Stimulated activated CD4-positive, alpha-beta T cell treated with anti-CD3 and anti-CD28 coated beads, Interleukin-12 subunit alpha, Interleukin-12 subunit beta, amount 100 ng/mL, for 48 hours (primary cell): Measurements from ENCODE around the gene WWOX.

Source experiments
- DNase-seq, 3 donors: peaks; one replicate each; pipeline ENCODE4 v3.0.0-alpha.2; 2020; ENCODE audit warnings: low read depth in 2 of 3, low spot score in 1 of 3

WWOX gene

DNA sequence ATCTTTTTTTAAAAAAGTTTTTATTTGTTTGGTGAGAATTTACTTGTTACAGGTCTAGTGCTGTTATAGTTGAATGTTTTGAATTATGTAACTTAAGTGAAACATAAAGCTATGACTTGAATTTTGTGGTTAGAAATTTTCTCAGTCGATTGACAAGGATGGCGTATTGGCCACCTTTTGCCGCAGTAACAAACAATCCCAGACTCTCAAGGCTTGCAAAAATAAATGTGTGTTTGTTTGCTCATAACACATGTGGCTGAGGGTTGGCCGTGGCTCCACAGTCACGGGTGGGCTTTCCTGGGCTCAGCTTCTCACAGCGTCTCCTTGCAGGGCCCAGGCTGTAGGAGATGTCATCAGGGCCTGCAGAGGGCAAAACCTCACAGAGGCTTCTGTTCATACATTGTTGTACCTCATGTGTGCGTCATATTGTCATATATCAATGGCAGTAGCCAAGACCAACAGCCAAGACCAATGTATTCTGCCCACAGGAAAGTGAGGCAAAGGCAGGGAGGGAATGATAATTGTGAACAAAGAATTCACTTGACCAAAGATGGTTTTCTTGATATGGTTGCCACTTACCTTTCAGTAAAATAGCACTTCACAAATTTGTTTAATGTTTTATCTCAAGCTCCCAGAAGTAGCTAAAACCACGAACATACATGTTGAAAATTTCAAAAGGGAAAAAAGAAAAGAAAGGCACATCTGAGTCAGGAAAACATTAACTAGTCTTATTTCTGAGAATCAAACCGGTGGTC, 93.5 kb downstream of the WWOX start:
- no peak for DNase-seq

DNA sequence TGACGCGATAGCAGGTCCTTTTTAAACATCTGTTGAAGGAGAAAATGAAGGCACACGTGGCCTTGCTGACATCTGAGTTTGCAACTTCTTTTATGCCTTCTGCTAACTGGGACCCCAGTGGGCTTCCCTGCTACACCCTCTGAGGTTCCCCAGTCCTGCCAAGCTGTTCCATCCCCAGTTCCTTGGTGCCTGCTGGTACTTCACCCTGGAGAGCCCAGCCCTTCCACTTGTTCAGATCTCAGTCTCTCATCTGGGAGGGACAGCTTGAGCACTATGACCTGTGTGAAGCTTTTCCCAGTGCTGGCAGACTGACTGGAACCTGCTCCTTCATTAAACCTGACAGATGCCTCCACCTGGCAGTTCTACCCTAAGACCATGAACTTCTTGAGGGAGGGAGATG, 95.5 kb downstream of the WWOX start:
- no peak for DNase-seq

DNA sequence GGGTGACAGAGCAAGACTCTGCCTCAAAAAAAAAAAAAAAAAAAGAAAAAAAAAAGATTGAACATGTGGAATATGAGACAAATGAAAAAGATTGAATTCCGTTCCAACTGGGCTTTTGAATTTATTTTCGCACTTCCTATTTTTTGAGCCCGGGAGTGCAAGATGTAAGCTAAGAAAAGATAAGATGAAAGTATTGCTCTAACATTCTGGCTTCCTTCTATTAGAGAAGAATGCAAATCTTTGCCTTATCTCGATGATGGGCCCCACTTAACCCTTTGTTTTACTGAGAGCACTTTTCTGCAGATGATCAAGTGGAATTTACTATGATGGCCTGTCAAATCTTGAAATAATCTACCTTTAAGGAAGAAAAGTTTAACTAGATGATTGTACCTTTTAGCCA, 96.3 kb downstream of the WWOX start:
- DNase-seq = no peak

DNA sequence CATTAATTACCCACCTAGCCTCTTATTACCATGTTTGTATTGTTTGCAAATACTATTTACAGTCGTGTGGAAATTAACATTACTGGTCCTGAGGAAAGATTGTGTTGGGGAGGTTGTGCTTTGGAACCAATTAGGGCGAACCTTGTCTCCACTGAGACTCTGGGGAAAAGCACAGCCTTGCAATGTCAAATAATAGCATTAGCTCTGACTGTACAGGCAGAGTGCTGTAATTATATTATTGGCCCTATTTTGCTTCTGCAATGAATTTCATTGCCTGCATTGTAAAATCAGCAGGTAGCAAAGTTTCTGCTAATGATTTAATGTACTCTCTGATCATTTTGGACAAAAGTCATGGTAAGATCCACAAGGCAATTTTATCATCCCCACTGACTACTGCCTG, 97.0 kb downstream of the WWOX start:
- no peak for DNase-seq

DNA sequence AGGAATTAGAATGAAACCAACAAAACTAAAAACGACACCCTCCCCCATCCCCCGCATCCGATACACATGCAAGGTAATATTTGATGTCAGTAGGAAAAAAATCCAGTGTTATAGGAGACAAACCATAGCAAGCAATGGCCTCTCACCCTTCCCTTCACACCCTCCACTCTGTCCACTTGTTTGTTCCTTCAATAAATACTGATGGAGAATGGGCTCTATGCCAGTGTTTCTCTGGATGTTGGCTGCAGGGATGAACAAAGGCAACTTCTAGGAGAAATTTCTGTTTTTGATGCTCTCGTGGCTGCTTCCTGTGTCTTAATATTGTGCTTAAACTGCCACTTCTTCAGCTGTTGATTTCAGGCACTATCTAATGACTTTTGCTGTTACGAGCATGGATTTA, 98.8 kb downstream of the WWOX start:
- no peak for DNase-seq

DNA sequence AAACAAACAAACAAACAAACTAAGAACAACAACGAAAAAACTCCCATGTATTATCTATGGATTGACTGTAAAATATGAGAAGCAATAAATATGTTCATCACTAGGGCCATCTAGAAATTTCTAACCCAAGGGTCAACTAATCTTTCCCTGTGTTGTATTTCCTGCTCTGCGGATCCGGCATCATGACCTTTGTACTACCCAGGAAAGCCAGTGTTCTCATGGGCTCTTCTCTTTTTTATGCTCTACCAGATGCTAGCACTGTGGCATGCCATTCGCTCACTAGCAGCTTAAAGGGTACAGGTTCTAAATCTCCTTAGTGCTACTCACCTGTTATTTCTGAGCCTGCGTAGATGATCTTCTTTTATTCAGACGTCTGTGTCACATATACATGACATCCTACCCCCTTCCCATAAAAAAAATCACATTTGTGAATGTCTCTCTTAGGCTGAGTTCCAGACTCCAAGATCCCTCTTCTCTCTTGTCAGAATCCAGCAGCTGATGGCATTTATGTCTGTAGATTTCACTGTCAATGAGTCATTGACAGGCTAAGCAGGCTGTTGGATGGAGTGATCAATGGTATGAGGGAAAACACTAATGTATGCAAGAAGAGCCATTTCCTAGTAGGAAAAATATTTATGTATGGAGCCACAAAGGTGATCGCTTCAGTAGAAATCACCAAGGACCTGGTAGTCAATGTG, 100.0 kb downstream of the WWOX start:
- no peak for DNase-seq

DNA sequence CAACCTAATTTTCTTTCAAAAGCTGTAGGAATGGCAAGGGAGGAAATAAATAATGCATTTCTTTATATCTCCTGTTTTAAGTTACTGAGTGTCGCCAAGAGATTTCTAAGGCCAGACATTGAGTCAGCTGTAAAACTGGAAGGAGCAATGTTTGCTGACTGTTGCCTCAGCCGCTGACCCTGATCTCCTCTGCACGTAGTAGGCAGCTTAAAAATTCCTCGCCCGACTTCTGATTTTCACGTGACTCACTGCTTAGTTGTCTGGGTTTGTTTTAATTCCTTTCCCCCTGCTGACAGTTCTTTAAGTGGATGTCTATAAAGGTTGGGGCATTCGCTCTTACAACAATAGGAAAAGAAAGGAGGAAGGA, 100.6 kb downstream of the WWOX start:
- no peak for DNase-seq

DNA sequence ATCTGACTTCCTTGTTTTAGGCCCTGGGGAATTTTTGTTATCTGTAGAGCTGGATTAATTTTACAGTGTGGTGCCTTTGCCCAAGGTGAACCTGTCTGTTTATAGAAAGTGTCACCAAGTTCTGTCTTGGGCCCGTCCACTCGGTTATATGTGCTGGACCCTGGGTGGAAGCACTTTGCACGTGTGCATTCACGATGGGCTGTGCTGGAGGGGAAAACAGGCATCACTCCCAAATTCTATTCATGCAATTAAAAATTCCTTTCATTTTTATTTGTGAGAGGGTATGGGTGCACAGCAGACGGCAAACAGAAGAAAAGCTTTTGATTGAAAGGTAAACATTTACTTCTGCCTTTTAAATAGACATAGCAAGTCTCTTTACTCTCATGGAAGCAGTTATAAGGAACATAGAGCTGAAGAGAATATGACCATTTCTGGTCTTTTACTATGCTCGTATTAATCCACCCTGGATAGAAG, 101.2 kb downstream of the WWOX start:
- no peak for DNase-seq

DNA sequence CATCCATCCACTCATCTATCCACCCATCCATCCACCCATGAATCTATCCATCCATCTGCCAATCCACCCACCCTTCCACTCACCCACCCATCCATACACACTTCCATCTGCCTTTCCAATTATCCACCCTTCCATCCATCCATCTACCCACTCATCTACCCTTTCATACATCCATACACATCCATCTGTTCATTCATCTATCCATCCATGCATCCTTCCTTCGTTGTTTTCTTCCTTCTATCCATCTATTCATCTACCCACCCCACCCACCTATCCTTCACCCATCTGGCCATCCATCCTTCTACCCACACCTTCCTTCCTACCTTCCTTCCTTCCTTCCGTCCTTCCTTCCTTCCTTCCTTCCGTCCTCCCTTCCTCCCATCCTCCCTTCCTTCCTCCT, 106.1 kb downstream of the WWOX start:
- DNase-seq = no peak

DNA sequence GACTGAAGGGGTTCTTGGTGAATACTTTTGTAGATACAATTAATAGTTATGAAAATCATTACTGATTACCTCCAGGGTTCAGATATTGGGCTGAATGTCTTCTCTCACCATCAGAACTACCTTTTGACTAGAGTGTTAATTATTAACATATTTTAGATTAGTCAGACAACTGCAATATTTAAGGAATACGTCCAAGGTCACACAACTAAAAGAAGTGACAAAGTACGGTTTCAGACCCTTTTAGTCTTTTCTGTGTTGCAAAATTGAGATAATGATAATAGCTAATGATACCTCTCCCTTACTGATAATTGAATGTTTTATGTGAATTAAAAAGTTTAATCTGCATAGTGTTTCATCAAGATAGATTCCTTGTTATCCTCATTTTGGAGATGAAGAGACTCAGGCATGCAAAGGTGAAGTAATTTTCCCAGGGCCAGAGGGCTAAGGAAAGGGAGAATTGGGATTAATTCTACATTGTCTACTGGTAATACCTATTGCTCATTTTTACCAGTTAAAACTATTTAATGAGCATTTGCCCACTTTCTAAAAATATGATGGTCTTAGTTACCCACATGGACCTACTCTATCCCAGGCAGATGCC, 107.3 kb downstream of the WWOX start:
- no peak for DNase-seq

DNA sequence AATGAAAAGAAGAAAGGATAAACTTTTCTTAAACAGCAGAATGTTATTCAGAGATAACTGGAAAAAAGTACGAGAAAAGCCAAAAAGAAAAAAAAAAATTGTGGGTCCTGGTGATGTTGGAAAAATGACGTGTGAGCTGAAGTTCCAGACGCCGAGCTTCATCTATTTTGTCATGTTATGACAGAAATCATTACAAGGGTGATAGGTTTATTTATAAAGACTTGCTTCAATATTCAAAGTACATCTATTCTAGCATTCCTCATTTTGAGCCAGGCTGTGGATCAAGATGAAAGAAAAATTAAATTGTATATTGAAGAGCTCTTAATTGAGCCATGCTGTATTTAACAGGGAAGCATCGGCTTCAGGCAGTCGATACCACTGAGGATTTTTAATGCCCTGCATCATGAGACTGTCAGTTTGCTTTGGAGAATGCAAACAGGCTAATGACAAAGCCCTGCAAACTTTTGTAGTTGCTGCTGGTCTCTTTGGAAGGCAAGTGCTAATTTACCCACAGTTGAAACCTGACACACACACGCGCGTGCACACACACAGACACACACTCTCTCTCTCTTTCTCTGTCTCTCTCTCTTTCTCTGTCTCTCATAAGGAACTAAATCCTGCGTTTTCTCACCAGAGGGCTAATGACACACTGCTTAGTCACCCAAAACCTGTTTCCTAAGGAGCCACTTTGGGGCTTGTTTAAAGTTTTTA, 110.7 kb downstream of the WWOX start:
- no peak for DNase-seq

DNA sequence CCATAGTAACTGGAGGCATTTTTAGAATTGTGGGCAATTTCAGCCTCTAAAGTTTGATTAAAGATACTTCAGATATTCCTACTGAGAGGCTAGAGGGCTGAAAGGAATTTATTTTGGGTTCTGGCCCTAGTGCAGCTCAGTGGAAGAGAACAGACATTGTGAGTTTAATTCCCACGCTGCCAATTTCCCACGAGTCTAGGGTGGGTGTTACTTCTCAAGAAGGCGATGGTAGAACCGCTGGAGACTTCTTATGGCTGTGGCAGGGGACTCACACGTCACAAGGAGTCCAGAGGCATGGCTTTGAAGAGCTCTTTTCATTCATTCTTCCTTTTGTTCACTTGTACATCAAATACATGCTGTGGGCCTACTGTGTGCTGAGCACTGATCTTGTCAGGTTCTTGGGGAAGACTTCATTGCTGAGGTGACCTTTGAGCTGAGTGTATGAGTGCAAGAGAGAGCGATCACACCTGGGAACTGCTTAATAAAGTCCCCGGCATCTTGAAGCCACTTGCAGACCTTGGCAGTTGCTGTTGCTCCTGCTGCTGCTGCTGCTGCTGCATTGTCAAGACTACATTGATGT, 111.7 kb downstream of the WWOX start:
- DNase-seq = no peak

DNA sequence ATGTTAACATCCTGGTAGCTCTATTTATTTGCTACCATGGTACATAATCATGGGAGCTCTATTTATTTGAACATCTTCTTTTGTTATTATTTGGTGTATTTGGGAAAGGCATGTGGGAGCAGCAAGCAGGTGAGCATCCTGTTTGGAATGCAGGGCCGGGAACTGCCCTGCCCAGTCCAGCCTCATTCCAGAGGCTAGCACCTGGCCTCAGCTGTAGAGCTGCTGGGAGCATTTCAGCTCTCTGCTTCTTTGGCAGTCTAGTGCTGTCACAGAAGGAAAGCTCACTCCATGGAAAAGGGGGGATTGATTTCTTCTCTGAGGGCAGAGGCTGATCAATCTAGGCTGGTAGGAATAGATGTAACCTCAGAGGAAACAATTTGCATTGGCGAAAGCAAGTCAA, 112.5 kb downstream of the WWOX start:
- DNase-seq = no peak

DNA sequence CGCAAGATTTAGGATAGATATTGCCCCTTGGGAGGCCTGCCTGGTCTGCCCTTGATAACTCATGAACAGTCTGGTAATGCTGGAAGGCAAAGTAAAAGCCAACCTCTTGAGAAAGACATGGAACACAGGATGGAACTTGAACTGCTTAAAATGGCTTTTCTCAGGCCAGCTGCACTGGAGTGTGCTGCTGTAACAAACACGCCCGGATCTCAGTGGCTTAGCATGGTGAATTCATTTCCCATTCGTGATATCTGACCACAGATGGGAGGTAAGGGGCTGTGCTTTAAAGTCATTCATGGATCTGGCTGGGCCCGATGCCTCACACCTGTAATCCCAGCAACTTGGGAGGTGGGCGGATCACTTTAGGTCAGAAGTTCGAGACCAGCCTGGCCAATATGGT, 113.2 kb downstream of the WWOX start:
- no peak for DNase-seq

DNA sequence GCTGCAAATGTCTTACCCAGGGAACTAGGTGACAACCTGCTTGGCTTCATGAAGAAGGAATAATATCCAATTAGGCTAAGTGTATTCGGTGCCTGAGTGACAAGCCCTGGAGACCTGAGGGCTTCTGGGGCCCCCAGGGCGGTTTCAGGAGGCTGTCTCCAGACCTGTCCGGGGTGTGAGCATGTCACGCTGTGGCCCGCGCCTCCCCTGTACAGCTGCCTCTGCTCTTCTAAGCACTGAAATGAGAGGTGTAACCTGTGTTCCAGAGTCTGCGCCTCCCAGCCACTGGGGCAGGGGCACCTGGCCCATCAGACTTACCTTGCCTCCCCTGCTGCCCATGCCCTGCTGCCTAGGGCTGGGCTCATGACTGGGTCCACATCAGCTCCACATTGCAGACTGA, 114.3 kb downstream of the WWOX start:
- DNase-seq = no peak

DNA sequence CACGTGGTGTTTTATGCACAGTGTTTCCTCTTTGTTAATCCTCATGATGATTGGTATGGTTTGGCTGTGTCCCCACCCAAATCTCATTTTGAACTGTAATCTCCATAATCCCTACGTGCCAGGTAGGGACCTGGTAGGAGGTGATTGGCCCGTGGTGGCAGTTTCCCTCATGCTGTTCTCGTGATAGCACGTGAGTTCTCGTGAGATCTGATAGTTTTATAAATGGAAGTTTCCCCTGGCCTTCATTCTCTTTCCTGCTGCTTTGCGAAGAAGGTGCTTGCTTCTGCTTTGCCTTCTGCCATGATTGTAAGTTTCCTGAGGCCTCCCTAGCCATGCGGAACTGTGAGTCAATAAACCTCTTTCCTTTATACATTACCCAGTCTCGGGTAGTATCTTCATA, 115.8 kb downstream of the WWOX start:
- no peak for DNase-seq

DNA sequence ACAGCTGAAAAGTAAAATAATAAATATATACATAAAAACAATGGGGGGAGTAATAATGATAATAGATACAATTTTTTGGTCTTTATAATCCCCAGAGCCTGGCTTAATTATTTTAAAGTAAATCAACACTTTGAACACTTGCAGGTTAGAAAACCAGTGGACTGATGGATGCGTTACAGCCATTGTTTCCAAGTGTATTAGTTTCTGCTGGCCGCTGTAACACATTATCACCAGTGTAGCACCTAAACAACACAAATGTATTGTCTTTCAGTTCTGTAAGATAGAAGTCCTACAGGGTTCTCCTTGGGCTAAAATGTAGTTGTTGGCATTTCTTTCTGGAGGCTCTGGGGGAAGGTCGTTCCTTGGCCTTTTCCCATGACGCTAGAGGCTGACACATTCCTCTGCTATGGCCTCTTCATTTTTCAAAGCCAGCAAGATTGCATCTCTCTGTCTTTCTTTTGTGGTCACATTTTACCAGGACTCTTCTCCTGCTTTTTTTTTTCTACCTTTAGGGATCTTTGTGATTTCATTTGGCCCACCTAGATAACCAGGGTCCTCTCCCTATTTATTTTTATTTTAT, 116.8 kb downstream of the WWOX start:
- no peak for DNase-seq

DNA sequence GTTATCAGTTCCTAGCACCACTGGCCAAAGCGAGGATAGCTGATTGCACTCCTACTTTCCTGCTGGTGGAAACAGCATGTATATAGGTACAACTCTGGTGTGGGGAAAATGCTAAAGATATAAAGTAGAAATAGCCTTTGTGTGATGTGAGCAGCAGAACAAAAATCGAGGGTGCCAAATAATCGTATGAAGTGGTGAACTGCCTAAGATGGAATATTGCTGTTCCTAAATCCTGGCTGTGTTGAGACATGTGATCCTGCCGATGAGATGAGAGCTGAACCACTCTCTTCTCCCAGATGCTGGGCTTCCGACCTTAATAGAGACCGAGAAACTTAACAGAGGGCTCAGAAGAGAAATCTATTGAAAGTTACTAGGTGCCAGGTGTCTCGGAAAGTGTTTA, 117.8 kb downstream of the WWOX start:
- DNase-seq = no peak

DNA sequence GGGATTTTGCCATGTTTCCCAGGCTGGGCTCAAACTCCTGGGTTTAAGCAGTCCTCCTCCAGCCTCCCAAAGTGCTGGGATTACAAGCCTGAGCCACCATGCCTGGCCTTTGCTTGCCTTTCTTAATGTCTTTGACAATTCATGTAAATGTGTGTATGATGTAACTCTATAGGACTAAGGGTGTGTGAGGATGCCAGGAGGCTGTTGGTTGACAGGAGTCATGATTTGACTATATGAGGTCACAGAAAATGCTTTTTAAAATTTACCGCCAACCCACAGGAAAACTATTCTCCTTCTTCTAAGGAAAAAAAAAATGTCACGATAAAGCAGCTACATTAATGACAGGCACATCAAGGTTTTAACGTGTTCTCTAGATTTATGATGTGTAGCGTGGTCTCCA, 118.8 kb downstream of the WWOX start:
- DNase-seq = no peak

DNA sequence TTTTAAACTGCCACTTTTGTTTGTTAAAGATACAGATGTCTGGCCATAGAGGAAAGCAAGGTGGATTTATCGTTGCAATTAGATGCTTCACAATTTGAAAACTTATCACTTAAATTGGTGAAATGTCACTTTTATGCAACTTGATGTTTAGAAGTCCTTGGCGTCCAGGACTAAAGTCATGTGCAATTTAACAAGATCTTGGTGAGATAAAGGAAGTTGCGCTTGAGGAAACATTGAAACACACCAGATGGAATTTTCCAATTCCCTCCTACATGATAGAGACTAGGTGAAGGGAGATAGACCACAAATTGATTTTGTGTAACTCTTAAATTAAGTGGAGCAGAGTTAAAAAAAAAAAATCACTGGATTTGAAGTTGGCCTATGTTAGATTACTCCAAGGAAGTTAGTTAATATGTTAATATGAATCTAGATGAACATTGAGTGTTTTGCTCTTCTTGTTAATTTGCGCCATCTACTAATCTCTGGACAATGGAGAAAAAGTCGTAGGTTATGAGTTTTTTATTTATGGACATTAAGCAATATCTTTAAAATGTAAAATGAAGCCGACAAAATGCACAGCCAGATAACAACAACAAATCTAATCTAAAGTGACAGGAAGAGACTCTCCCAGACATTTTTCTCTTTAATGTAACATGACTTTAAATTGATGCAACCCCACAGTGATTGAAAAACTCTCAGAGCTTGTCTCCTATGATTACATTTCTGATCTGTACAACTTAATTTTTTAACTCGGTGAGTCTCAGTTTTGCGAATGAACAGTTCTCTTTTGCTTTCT, 119.6 kb downstream of the WWOX start:
- no peak for DNase-seq
